GM19438 (cell line): ENCODE data around the gene HSDL2.
A peak's percentile ranks its signal among the peaks of the same experiment; 100 is the strongest.

Experiments used
- ATAC-seq: cut with Tn5 transposase; IDR thresholded peaks from one replicate; pipeline ENCODE4 v1.9.1; 2021; ENCODE audit warnings: low read depth; ENCODE audit not compliant: unreplicated experiment

HSDL2 gene

GRCh38 chr9:112380102-112380824, at the start of gene HSDL2:
TSS of gene HSDL2 (plus strand) at chr9:112380108. CDS start at chr9:112380164, 56 bp downstream.
- ATAC-seq = peak; percentile 32

GRCh38 chr9:112331674-112331952, 48.3 kb upstream of the HSDL2 start:
- no peak for ATAC-seq

- ATAC-seq = no peak
Observed at GRCh38 chr9:112332214-112332613, 47.7 kb upstream of the HSDL2 start.

- no peak for ATAC-seq
Observed at GRCh38 chr9:112332674-112332976, 47.3 kb upstream of the HSDL2 start.

- ATAC-seq = peak; percentile 52
Observed at GRCh38 chr9:112332977-112333638, 46.8 kb upstream of the HSDL2 start, which contains the start of gene PTBP3. TSS of gene PTBP3 (minus strand) at chr9:112333619. CDS start at chr9:112297865, 35,754 bp downstream.

GRCh38 chr9:112333639-112334431, 46.1 kb upstream of the HSDL2 start:
- ATAC-seq = peak; percentile 66

GRCh38 chr9:112334432-112334841, 45.5 kb upstream of the HSDL2 start:
- no peak for ATAC-seq

GRCh38 chr9:112337547-112337946, 42.4 kb upstream of the HSDL2 start:
- no peak for ATAC-seq

GRCh38 chr9:112338561-112338960, 41.3 kb upstream of the HSDL2 start:
- no peak for ATAC-seq

- no peak for ATAC-seq
Observed at GRCh38 chr9:112339886-112340285, 40.0 kb upstream of the HSDL2 start.

GRCh38 chr9:112341730-112342129, 38.2 kb upstream of the HSDL2 start:
- ATAC-seq = no peak

- no peak for ATAC-seq
Observed at GRCh38 chr9:112348257-112349007, 31.5 kb upstream of the HSDL2 start.

- no peak for ATAC-seq
Observed at GRCh38 chr9:112349008-112349333, 30.9 kb upstream of the HSDL2 start.

- no peak for ATAC-seq
Observed at GRCh38 chr9:112351184-112351583, 28.7 kb upstream of the HSDL2 start.

- ATAC-seq = no peak
Observed at GRCh38 chr9:112352209-112352608, 27.7 kb upstream of the HSDL2 start.

GRCh38 chr9:112354081-112354743, 25.7 kb upstream of the HSDL2 start:
- ATAC-seq = no peak

- no peak for ATAC-seq
Observed at GRCh38 chr9:112355427-112355897, 24.4 kb upstream of the HSDL2 start.

- no peak for ATAC-seq
Observed at GRCh38 chr9:112360047-112360804, 19.7 kb upstream of the HSDL2 start.

GRCh38 chr9:112361601-112362000, 18.3 kb upstream of the HSDL2 start:
- ATAC-seq = no peak

GRCh38 chr9:112364761-112365160, 15.1 kb upstream of the HSDL2 start:
- ATAC-seq = no peak
